ENCODE results near the gene FRMD3.

Gene FRMD3

GRCh38 chr9:83219154-83219923, 318.9 kb downstream of the FRMD3 start:
- no peak for DNase-seq

- DNase-seq = no peak
These were observed 319.6 kb downstream of the FRMD3 start for GRCh38 chr9:83218411-83219090.

- DNase-seq = no peak
These were observed 328.9 kb downstream of the FRMD3 start for GRCh38 chr9:83209188-83209731.

- DNase-seq = no peak
These were observed 329.9 kb downstream of the FRMD3 start for GRCh38 chr9:83208065-83208850.

GRCh38 chr9:83204047-83204446, 334.2 kb downstream of the FRMD3 start:
- DNase-seq = no peak

- DNase-seq = no peak
These were observed 337.7 kb downstream of the FRMD3 start for GRCh38 chr9:83200531-83200930.

GRCh38 chr9:83199832-83200231, 338.4 kb downstream of the FRMD3 start:
- no peak for DNase-seq

- no peak for DNase-seq
These were observed 339.0 kb downstream of the FRMD3 start for GRCh38 chr9:83199240-83199639.

GRCh38 chr9:83198371-83198770, 339.8 kb downstream of the FRMD3 start:
- no peak for DNase-seq

- DNase-seq = no peak
These were observed 340.6 kb downstream of the FRMD3 start for GRCh38 chr9:83197591-83197990.

GRCh38 chr9:83196946-83197345, 341.3 kb downstream of the FRMD3 start:
- no peak for DNase-seq

Measured in CD4-positive, alpha-beta T cell treated with Interleukin-6 for 4 hours (primary cell).